ENCODE results near the gene TARS2.

Gene TARS2

GRCh38 chr1:150507912-150508864 is 21.0 kb downstream of the TARS2 start, which contains the start of gene ECM1:
TSS of gene ECM1 (plus strand) at chr1:150508109. CDS start at chr1:150508210, 101 bp downstream.
- no peak for DNase-seq (ENCODE audit: extremely low read depth, low read depth)
- no peak for TF ChIP-seq CTCF (IDR thresholded peaks at IDR 0.05; ENCODE audit: low read depth, low read length)

GRCh38 chr1:150508982-150509381 is 21.8 kb downstream of the TARS2 start:
- DNase-seq (ENCODE audit: extremely low read depth, low read depth) = no peak
- TF ChIP-seq CTCF (IDR thresholded peaks at IDR 0.05; ENCODE audit: low read depth, low read length) = no peak

GRCh38 chr1:150511551-150511950 is 24.3 kb downstream of the TARS2 start:
- no peak for DNase-seq (ENCODE audit: extremely low read depth, low read depth)
- TF ChIP-seq CTCF (IDR thresholded peaks at IDR 0.05; ENCODE audit: low read depth, low read length) = no peak

- no peak for TF ChIP-seq CTCF (IDR thresholded peaks at IDR 0.05; ENCODE audit: low read depth, low read length)
- DNase-seq (ENCODE audit: extremely low read depth, low read depth) = no peak
Observed at GRCh38 chr1:150511985-150512660, 24.9 kb downstream of the TARS2 start.

- no peak for DNase-seq (ENCODE audit: extremely low read depth, low read depth)
- TF ChIP-seq CTCF (IDR thresholded peaks at IDR 0.05; ENCODE audit: low read depth, low read length) = no peak
Observed at GRCh38 chr1:150512846-150513245, 25.6 kb downstream of the TARS2 start.

GRCh38 chr1:150513351-150513791 is 26.2 kb downstream of the TARS2 start:
- no peak for TF ChIP-seq CTCF (IDR thresholded peaks at IDR 0.05; ENCODE audit: low read depth, low read length)
- no peak for DNase-seq (ENCODE audit: extremely low read depth, low read depth)

- no peak for DNase-seq (ENCODE audit: extremely low read depth, low read depth)
- TF ChIP-seq CTCF (IDR thresholded peaks at IDR 0.05; ENCODE audit: low read depth, low read length) = no peak
Observed at GRCh38 chr1:150514260-150514659, 27.0 kb downstream of the TARS2 start.
